T-helper 17 cell (primary cell): ENCODE results near the gene MMP8. TPM values are rescaled to one million over a fixed set of nuclear protein-coding genes. Genes with fewer than 3 reads are reported as not detected.

Source experiments
- ATAC-seq: fragments of 150-1000 bp; cut with Tn5 transposase; 2 replicates; pipeline ENCODE4 v1.10.0; 2021; ENCODE audit warnings: mild to moderate bottlenecking, moderate library complexity
- DNase-seq, 3 donors: peaks; one replicate each; pipeline versions ENCODE4 v3.0.0 to v3.0.0-alpha.2; 2020 to 2021
- H3K9me3 ChIP-seq: one replicate; pipeline ENCODE4 v1.7.0; 2013; ENCODE audit warnings: low read length, mild to moderate bottlenecking; ENCODE audit not compliant: control insufficient read depth, poor library complexity, severe bottlenecking
- H3K27ac Mint-ChIP-seq: one replicate; pipeline ENCODE4 v1.8.0; 2022; ENCODE audit warnings: mild to moderate bottlenecking, moderate library complexity, mixed read lengths
- H3K27me3 Mint-ChIP-seq: one replicate; pipeline ENCODE4 v1.8.0; 2022; ENCODE audit warnings: mixed read lengths
- H3K36me3 Mint-ChIP-seq: one replicate; pipeline ENCODE4 v1.8.0; 2022; ENCODE audit warnings: low read depth, mixed read lengths
- H3K4me1 Mint-ChIP-seq: one replicate; pipeline ENCODE4 v1.8.0; 2022; ENCODE audit warnings: mild to moderate bottlenecking, mixed read lengths
- H3K4me3 Mint-ChIP-seq: one replicate; pipeline ENCODE4 v1.8.0; 2022; ENCODE audit warnings: mild to moderate bottlenecking, moderate library complexity, mixed read lengths
- total RNA-seq, 4 donors: library from RNA in 2 of 4; stranded (reverse) in 2 of 4; gene quantifications; one replicate each; pipeline ENCODE4 v1.2.3 and lab custom pipeline; 2022 to 2026

Gene MMP8
- total RNA-seq, 2 donors from 2014 or later: not detected

DNA sequence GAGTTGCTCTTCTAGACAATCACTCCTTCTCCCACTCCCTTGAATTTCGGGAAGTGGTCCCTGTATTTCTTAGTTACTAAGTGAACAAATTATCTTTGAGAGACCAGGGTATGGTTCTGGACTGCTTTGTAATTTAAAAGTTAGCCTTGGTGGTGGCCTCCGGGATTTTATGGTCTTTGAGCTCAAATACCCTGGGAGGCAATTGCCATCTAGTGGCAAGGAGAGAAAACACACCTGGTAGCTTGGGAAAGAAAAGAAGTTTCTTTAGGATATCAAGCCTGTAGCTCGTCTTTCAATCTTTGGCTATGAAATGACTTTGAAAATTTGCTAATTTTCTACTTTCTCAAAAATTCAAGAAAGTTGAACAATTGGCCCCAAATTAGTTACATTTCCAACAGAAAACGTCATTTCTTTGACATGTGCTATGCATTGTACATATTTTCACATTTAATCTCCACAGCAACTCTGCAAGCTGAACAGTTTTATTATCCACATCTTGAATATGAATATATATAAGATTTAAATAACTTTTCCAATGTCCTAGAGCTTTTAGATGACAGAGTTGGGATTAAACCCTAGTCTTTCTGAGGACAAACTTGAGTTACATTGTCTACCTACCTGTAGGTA, 58.3 kb downstream of the MMP8 start:
- DNase-seq (no peak), ATAC-seq (peak; percentile 51)
- no peaks in the 10 kb centered on the region for H3K4me1 Mint-ChIP-seq
- H3K9me3 ChIP-seq: no peaks in the 10 kb centered on the region
- no peak overlapping the region for H3K4me3 Mint-ChIP-seq
- H3K27me3 Mint-ChIP-seq: peaks cover 27% of the 10 kb centered on the region
- no peak overlapping the region for H3K27ac Mint-ChIP-seq
- peaks cover 3% of the 10 kb centered on the region for H3K36me3 Mint-ChIP-seq

DNA sequence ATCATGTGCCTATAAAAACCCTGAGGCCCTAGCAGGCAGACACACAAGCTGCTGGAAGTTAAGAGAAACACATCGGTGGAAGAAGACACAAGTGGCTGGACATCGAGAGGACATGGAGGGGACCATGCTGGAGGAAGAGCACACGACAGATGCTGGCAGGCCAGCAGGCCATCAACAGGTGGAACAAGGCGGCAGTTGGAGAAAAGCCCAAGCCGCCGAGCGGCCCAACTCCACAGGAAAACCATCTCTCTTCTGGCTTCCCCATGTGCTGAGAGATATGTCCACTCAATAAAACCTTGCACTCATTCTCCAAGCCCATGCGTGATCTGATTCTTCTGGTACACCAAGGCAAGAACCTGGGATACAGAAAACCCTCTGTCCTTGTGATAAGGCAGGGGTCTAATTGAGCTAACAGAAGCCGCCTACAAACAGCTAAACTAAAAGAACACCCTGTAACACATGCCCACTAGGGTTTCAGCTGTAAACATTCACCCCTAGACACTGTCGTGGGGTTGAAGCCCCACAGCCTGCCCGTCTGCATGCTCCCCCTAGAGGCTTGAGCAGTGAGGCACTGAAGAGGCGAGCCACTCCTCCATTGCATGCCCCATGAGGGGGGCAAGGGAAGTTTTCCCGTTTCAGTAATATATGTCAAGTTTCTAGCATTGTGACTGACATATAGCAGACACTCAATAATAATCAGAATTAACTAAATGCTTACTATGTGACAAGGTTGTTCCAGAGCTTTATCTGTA, 60.6 kb downstream of the MMP8 start:
- no peaks in the 10 kb centered on the region for H3K4me1 Mint-ChIP-seq
- no peak for DNase-seq
- no peak overlapping the region for H3K27ac Mint-ChIP-seq
- H3K9me3 ChIP-seq: no peaks in the 10 kb centered on the region
- H3K27me3 Mint-ChIP-seq: peaks cover 37% of the 10 kb centered on the region
- H3K36me3 Mint-ChIP-seq: peaks cover 3% of the 10 kb centered on the region
- ATAC-seq: peak; percentile 52
- H3K4me3 Mint-ChIP-seq: no peak overlapping the region

GRCh38 chr11:102662607-102663006, 62.1 kb downstream of the MMP8 start:
- no peaks in the 10 kb centered on the region for H3K9me3 ChIP-seq
- no peak for ATAC-seq
- H3K27ac Mint-ChIP-seq: no peak overlapping the region
- peaks cover 3% of the 10 kb centered on the region for H3K36me3 Mint-ChIP-seq
- H3K27me3 Mint-ChIP-seq: peaks cover 45% of the 10 kb centered on the region
- no peaks in the 10 kb centered on the region for H3K4me1 Mint-ChIP-seq
- no peak overlapping the region for H3K4me3 Mint-ChIP-seq
- no peak for DNase-seq

Other genes starting within 250 kb of the MMP8 start
- not detected for gene MMP7, start 194.2 kb downstream of the MMP8 start, total RNA-seq
- gene MMP20, start 99.6 kb downstream of the MMP8 start, total RNA-seq: not detected
- gene MMP27, start 19.2 kb downstream of the MMP8 start, total RNA-seq: not detected
- not detected for gene MMP10, start 55.7 kb upstream of the MMP8 start, total RNA-seq
- gene MMP1, start 73.2 kb upstream of the MMP8 start, total RNA-seq: under 1 TPM in 1 of 2 donors, not detected in 1; 0.16 TPM
- not detected for gene MMP3, start 118.7 kb upstream of the MMP8 start, total RNA-seq
- not detected for gene MMP12, start 150.0 kb upstream of the MMP8 start, total RNA-seq
- gene MMP13, start 230.8 kb upstream of the MMP8 start, total RNA-seq: not detected